ENCODE data around the gene CDCA5. TPM values are rescaled to one million over a fixed set of nuclear protein-coding genes. Genes with fewer than 3 reads are reported as not detected.
A peak's percentile ranks its signal among the peaks of the same experiment; 100 is the strongest.

Gene CDCA5
- total RNA-seq, 1 experiment from 2014 or later: 92.9 TPM

DNA sequence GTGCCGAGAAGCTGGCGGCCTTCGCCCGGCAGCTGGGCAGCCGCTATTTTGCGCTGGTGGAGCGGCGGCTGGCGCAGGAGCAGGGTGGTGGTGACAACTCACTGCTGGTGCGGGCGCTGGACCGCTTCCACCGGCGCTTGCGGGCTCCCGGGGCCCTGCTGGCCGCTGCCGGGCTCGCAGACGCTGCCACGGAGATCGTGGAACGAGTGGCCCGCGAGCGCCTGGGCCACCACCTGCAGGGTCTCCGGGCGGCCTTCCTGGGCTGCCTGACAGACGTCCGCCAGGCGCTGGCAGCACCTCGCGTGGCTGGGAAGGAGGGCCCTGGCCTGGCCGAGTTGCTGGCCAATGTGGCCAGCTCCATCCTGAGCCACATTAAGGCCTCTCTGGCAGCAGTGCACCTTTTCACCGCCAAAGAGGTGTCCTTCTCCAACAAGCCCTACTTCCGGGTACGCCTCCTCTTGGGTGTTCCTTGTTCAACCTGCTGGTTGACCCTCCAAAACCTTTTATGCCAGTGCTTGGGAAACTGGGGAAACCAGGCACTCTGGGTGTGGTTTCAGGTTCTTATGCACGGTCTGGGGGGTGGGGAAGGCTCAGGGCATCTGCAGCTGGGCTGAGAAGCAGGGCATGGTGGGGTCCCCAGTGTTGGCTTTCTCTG is 24.8 kb upstream of the CDCA5 start:
- H3K27me3 ChIP-seq (ENCODE audit: control insufficient read depth, insufficient read depth, low read length): no peaks in the 10 kb centered on the region
- CTCF ChIA-PET: no interaction called here
- H3K36me3 ChIP-seq (ENCODE audit: control insufficient read depth, insufficient read depth, low read length): no peaks in the 10 kb centered on the region
- DNase-seq (ENCODE audit: low read depth, low spot score): no peak
- no peak overlapping the region for H3K27ac ChIP-seq (ENCODE audit: low read length)
- H3K4me3 ChIP-seq (ENCODE audit: low read depth in 2 of 2, low read length in 2 of 2): no peak overlapping the region
- in situ Hi-C loops (cut with HindIII; ENCODE audit: low pct_unique_long_range_greater_than_20kb, low sequenced_read_pairs): no loop called here
- no peak for TF ChIP-seq SIN3A (IDR thresholded peaks at IDR 0.05; ENCODE audit: borderline replicate concordance, insufficient read depth, low read depth, low read length)
- TF ChIP-seq, protein P1, sequence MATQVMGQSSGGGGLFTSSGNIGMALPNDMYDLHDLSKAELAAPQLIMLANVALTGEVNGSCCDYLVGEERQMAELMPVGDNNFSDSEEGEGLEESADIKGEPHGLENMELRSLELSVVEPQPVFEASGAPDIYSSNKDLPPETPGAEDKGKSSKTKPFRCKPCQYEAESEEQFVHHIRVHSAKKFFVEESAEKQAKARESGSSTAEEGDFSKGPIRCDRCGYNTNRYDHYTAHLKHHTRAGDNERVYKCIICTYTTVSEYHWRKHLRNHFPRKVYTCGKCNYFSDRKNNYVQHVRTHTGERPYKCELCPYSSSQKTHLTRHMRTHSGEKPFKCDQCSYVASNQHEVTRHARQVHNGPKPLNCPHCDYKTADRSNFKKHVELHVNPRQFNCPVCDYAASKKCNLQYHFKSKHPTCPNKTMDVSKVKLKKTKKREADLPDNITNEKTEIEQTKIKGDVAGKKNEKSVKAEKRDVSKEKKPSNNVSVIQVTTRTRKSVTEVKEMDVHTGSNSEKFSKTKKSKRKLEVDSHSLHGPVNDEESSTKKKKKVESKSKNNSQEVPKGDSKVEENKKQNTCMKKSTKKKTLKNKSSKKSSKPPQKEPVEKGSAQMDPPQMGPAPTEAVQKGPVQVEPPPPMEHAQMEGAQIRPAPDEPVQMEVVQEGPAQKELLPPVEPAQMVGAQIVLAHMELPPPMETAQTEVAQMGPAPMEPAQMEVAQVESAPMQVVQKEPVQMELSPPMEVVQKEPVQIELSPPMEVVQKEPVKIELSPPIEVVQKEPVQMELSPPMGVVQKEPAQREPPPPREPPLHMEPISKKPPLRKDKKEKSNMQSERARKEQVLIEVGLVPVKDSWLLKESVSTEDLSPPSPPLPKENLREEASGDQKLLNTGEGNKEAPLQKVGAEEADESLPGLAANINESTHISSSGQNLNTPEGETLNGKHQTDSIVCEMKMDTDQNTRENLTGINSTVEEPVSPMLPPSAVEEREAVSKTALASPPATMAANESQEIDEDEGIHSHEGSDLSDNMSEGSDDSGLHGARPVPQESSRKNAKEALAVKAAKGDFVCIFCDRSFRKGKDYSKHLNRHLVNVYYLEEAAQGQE (IDR thresholded peaks at IDR 0.05; ENCODE audit: insufficient read depth in 1 of 2, low read depth in 2 of 2, low read length in 1 of 2): 0 out of 4 replicates have a peak, but pooled peaks of 1 of the 2 experiments have one; percentile 15
- no peaks in the 10 kb centered on the region for H3K9me3 ChIP-seq (ENCODE audit: control insufficient read depth, insufficient read depth, low read depth, low read length)
- BruUV-seq (replicated peaks): no TSS peak
- POLR2A ChIA-PET: no interaction called here
- H3K4me1 ChIP-seq (ENCODE audit: control insufficient read depth, insufficient read depth, low read length): peaks cover 19% of the 10 kb centered on the region
- ATAC-seq: no peak
- intact Hi-C loops (cut with micrococcal nuclease; ENCODE audit: unreplicated experiment): no loop called here

DNA sequence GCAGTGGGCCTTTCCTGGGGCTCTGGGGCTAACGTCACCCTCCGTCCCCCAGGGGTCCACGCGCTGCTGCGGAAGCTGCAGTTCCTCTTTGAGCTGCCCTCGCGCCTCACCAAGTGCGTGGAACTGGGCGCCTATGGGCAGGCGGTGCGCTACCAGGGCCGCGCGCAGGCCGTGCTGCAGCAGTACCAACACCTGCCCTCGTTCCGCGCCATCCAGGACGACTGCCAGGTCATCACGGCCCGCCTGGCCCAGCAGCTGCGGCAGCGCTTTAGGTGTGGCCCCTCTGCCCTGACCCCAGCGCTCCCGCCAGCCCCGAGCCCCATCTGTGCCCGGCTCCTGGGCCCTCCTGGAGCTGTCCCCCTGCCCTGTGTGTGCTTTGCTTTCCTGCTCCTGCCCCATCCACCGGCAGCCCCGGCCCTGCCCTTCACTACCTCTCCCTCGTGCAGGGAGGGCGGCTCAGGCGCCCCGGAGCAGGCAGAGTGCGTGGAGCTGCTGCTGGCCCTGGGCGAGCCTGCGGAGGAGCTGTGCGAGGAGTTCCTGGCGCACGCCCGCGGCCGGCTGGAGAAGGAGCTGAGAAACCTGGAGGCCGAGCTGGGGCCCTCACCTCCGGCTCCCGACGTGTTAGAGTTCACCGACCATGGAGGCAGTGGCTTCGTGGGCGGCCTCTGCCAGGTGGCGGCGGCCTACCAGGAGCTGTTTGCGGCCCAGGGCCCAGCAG is 24.1 kb upstream of the CDCA5 start:
- CTCF ChIA-PET: no interaction called here
- BruUV-seq (replicated peaks): no TSS peak
- Histone ChIP-seq H3K4me1 (ENCODE audit: control insufficient read depth, insufficient read depth, low read length) (peaks cover 13% of the 10 kb centered on the region), H3K27ac (ENCODE audit: low read length) (no peak overlapping the region), H3K4me3 (ENCODE audit: low read depth in 2 of 2, low read length in 2 of 2) (no peak overlapping the region), H3K36me3 (ENCODE audit: control insufficient read depth, insufficient read depth, low read length) (no peaks in the 10 kb centered on the region), H3K27me3 (ENCODE audit: control insufficient read depth, insufficient read depth, low read length) (no peaks in the 10 kb centered on the region), H3K9me3 (ENCODE audit: control insufficient read depth, insufficient read depth, low read depth, low read length) (no peaks in the 10 kb centered on the region)
- in situ Hi-C loops (cut with HindIII; ENCODE audit: low pct_unique_long_range_greater_than_20kb, low sequenced_read_pairs): no loop called here
- DNase-seq (ENCODE audit: low read depth, low spot score): no peak
- ATAC-seq: no peak
- no peak for TF ChIP-seq POLR2AphosphoS5 (IDR thresholded peaks at IDR 0.05; ENCODE audit: low read depth, low read length)
- TF ChIP-seq, protein P2, sequence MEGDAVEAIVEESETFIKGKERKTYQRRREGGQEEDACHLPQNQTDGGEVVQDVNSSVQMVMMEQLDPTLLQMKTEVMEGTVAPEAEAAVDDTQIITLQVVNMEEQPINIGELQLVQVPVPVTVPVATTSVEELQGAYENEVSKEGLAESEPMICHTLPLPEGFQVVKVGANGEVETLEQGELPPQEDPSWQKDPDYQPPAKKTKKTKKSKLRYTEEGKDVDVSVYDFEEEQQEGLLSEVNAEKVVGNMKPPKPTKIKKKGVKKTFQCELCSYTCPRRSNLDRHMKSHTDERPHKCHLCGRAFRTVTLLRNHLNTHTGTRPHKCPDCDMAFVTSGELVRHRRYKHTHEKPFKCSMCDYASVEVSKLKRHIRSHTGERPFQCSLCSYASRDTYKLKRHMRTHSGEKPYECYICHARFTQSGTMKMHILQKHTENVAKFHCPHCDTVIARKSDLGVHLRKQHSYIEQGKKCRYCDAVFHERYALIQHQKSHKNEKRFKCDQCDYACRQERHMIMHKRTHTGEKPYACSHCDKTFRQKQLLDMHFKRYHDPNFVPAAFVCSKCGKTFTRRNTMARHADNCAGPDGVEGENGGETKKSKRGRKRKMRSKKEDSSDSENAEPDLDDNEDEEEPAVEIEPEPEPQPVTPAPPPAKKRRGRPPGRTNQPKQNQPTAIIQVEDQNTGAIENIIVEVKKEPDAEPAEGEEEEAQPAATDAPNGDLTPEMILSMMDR (IDR thresholded peaks at IDR 0.05): no peak
- no peak for TF ChIP-seq TCF7L2 (IDR thresholded peaks at IDR 0.05; ENCODE audit: low read depth, low read length)
- TF ChIP-seq, protein P1 (IDR thresholded peaks at IDR 0.05; ENCODE audit: insufficient read depth in 1 of 2, low read depth in 2 of 2, low read length in 1 of 2): no peak
- no peak for TF ChIP-seq SIN3A (IDR thresholded peaks at IDR 0.05; ENCODE audit: borderline replicate concordance, insufficient read depth, low read depth, low read length)
- POLR2A ChIA-PET: no interaction called here
- intact Hi-C loops (cut with micrococcal nuclease; ENCODE audit: unreplicated experiment): no loop called here

Measured in Panc1 (cell line).